ENCODE data around the gene DGUOK.

The DGUOK gene

GRCh38 chr2:74007121-74007520 lies 80.4 kb downstream of the DGUOK start:
- H3K27me3 ChIP-seq (ENCODE audit: insufficient read depth, low read length), result no peaks in the 10 kb centered on the region
- peaks cover 8% of the 10 kb centered on the region for H3K4me1 ChIP-seq (ENCODE audit: insufficient read depth, low read length, severe bottlenecking)
- no peak overlapping the region for H2AFZ ChIP-seq (ENCODE audit: low read length)
- no peak overlapping the region for H3K4me3 ChIP-seq (ENCODE audit: low read depth, low read length, poor library complexity, severe bottlenecking)
- no peak overlapping the region for H3K27ac ChIP-seq (ENCODE audit: low read depth, low read length, poor library complexity, severe bottlenecking)
- H3K36me3 ChIP-seq (ENCODE audit: insufficient read depth, low read length), result peaks cover 7% of the 10 kb centered on the region; the same call in 1 of the 2 replicates
- H3K79me2 ChIP-seq (ENCODE audit: insufficient read depth, low read length), result no peaks in the 10 kb centered on the region
- no peak overlapping the region for H3K4me2 ChIP-seq (ENCODE audit: low read length)
- H3K9me3 ChIP-seq (ENCODE audit: low read length), result no peaks in the 10 kb centered on the region
- TF ChIP-seq EZH2 (IDR thresholded peaks at IDR 0.05; ENCODE audit: borderline replicate concordance, low read length), result no peak
- no peak for TF ChIP-seq CTCF (IDR thresholded peaks at IDR 0.05; ENCODE audit: low read length)
- H4K20me1 ChIP-seq (ENCODE audit: insufficient read depth, low read length), result no peaks in the 10 kb centered on the region
- no peak overlapping the region for H3K9ac ChIP-seq (ENCODE audit: low read length)
- no peaks in the 10 kb centered on the region for H3F3A ChIP-seq (ENCODE audit: insufficient read depth, low read length)
- no peaks in the 10 kb centered on the region for H3K9me2 ChIP-seq (ENCODE audit: low read depth, low read length)

DNA sequence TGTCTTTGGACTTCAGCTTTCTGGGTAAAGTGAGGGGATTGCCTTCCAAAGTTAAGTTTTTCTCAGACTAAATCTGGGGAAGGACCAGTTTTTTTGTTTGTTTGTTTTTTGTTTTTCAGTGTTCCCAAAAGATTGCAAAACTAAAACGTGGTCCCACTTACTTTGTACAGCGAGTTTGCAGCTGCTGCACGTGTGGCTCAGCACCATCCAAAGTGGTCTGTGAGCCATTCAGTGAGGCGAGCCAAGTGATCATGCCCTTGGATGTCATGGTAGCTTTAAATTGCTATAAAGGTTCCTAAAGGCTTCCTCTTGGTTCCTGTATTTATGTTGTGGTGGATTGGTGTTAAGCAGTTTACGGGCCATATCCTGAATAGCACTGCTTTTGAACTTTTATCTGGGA lies 81.0 kb downstream of the DGUOK start:
- Histone ChIP-seq H4K20me1 (ENCODE audit: insufficient read depth, low read length) (no peaks in the 10 kb centered on the region), H3K9ac (ENCODE audit: low read length) (no peak overlapping the region), H2AFZ (ENCODE audit: low read length) (no peak overlapping the region), H3K4me1 (ENCODE audit: insufficient read depth, low read length, severe bottlenecking) (peaks cover 6% of the 10 kb centered on the region), H3F3A (ENCODE audit: insufficient read depth, low read length) (no peaks in the 10 kb centered on the region), H3K4me3 (ENCODE audit: low read depth, low read length, poor library complexity, severe bottlenecking) (no peak overlapping the region), H3K36me3 (ENCODE audit: insufficient read depth, low read length) (peaks cover 7% of the 10 kb centered on the region; the same call in 1 of the 2 replicates), H3K9me3 (ENCODE audit: low read length) (no peaks in the 10 kb centered on the region), H3K9me2 (ENCODE audit: low read depth, low read length) (no peaks in the 10 kb centered on the region), H3K27ac (ENCODE audit: low read depth, low read length, poor library complexity, severe bottlenecking) (no peak overlapping the region), H3K4me2 (ENCODE audit: low read length) (no peak overlapping the region), H3K79me2 (ENCODE audit: insufficient read depth, low read length) (no peaks in the 10 kb centered on the region), H3K27me3 (ENCODE audit: insufficient read depth, low read length) (no peaks in the 10 kb centered on the region)
- TF ChIP-seq CTCF (IDR thresholded peaks at IDR 0.05; ENCODE audit: low read length) (no peak), EZH2 (IDR thresholded peaks at IDR 0.05; ENCODE audit: borderline replicate concordance, low read length) (no peak)

Data from OCI-LY1 (cell line).